Large intestine (tissue), 3 donors: ENCODE data around the gene PRCD. TPM values are rescaled to one million over a fixed set of nuclear protein-coding genes. Genes with fewer than 3 reads are reported as not detected.

ENCODE experiments used
- DNase-seq, 2 donors: peaks; one replicate each; pipeline versions ENCODE4 v3.0.0 to v3.0.0-alpha.2; 2013
- H3K27ac ChIP-seq: one replicate; pipeline ENCODE4 v1.5.1; 2013; ENCODE audit warnings: low read length
- H3K27me3 ChIP-seq: 2 replicates; pipeline ENCODE4 v1.6.1; 2013; ENCODE audit warnings: low read length; ENCODE audit not compliant: control insufficient read depth, insufficient read depth
- H3K36me3 ChIP-seq: 2 replicates; pipeline ENCODE4 v1.6.1; 2013; ENCODE audit warnings: low read length; ENCODE audit not compliant: control insufficient read depth, insufficient read depth
- H3K4me1 ChIP-seq: one replicate; pipeline ENCODE4 v1.6.1; 2013; ENCODE audit warnings: low read length; ENCODE audit not compliant: control insufficient read depth, insufficient read depth
- H3K4me3 ChIP-seq: one replicate; pipeline ENCODE4 v1.5.1; 2013; ENCODE audit warnings: low read length
- H3K9me3 ChIP-seq: one replicate; pipeline ENCODE4 v1.6.1; 2013; ENCODE audit warnings: mild to moderate bottlenecking, low read depth, low read length, moderate library complexity; ENCODE audit not compliant: control insufficient read depth
- WGBS: methylation state at CpG from one replicate; pipeline ENCODE4 v1.1.5; 2013; ENCODE audit warnings: low lambda C conversion rate; ENCODE audit not compliant: insufficient coverage; 5-methylcytosine and 5-hydroxymethylcytosine counted together
- polyA plus RNA-seq: library from polyadenylated mRNA; unstranded; fragments of 120-200 nt; gene quantifications from one replicate; pipeline ENCODE4 v1.2.1, GENCODE V29; 2013

PRCD gene
- polyA plus RNA-seq, 1 donor, result 4.7 TPM

DNA sequence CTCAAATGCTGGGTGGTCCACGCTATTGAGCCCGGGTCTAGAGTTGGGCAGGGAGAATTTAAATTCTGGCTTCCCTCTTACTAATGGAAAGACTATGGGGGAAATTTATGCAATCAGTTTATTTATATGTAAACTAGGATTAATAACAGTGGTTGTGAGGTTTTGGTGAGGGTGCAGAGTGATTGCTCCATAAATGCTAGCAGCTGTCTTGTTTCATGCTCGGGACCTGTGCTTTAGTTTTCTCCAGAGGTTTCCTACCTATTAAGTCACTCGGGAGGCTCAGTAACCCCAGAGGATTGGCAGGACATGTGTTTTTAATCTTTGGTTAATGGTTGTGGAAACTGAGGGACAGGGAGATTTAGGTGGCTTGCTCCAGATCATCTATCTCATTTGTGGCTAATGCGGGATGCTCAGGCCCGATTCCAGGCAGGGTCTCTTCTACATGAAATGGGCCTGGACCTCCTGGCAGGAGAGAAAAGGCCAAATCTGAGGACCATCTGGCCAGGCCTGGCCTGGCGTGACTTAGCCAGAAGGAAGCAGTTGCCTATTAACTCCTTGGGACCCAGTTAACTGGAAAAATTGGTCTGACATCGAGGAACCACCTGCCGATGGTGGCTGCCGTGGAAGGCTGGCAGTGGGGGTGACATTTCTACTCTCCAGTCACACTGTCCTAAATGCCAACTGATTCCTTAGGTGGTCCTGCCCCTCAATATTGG, 2.1 kb downstream of the PRCD start:
- Histone ChIP-seq H3K4me3 (no peak overlapping the region), H3K9me3 (peaks cover 3% of the 10 kb centered on the region), H3K4me1 (peaks cover 16% of the 10 kb centered on the region), H3K27ac (no peak overlapping the region), H3K36me3 (no peaks in the 10 kb centered on the region), H3K27me3 (peaks cover 41% of the 10 kb centered on the region)
- WGBS, result no CpG with 5 or more reads among the region's 10 CpGs
- no peak for DNase-seq

DNA sequence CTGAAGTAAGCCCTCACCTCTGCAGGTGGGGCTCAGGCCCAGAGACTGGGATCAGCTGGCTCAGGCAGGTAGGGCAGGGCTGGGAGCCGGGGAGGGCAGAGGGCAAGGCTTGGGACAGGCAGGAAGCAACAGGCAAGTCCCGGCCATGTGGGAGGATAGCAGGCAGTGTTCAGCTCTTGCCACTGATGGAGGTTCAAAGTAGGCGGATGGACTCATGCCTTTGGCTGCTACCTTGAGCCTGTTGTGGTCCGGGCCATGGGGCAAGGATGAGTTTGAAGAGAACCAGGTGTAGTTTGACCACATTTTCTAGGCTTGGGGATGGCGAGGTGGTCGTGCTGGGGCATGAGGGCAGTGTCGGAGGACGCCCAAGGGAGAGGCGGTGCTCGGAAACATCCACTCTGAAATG, 2.7 kb downstream of the PRCD start:
- Histone ChIP-seq H3K9me3 (peaks cover 3% of the 10 kb centered on the region), H3K36me3 (no peaks in the 10 kb centered on the region), H3K27me3 (peaks cover 37% of the 10 kb centered on the region), H3K4me3 (no peak overlapping the region), H3K4me1 (peaks cover 20% of the 10 kb centered on the region), H3K27ac (no peak overlapping the region)
- WGBS, result no CpG with 5 or more reads among the region's 10 CpGs
- no peak for DNase-seq

DNA sequence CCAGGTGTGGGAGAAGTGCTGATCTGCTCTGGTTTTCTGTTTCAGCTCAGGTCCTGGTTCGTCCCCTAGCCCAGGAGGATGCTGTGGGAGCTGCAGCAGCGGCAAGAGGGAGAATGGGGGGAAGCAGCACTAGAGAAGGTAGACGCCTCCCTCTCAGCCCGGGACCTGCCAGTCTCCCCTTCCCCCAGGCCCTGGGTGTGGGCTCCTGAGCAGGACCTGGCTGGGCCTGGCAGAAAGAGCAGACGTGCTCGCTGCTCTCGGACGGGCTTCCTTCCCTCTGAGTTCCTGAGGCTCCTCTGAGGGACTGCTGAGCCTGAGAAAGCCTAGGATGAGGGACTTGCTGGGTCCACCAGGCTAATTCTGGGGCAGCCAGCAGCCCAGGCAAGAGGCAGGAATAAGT, 3.1 kb downstream of the PRCD start:
- WGBS, result no CpG with 5 or more reads among the region's 8 CpGs
- Histone ChIP-seq H3K27ac (peak overlapping the region; percentile 11), H3K4me3 (no peak overlapping the region), H3K4me1 (peaks cover 20% of the 10 kb centered on the region), H3K36me3 (no peaks in the 10 kb centered on the region), H3K9me3 (peaks cover 3% of the 10 kb centered on the region), H3K27me3 (peaks cover 37% of the 10 kb centered on the region)
- no peak for DNase-seq

DNA sequence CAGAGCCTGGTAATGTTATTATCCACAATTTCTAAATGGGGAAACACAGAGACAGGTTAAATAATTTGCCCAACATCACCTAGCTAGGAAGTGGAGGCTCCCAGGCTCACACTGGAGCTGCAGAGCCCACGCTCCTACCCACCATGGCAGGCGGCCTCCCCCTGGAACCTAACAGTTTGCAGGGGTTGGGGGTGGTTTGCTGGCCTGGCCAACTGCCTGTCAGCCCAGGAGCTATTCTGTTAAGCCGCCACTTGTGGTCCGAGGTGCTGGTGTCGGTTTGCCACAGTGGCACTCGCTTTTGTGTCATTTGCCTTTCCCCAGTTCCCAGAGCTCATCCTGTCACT, 3.6 kb downstream of the PRCD start:
- peaks cover 3% of the 10 kb centered on the region for H3K9me3 ChIP-seq
- peak overlapping the region; percentile 26 for H3K27ac ChIP-seq
- H3K4me1 ChIP-seq, result peaks cover 17% of the 10 kb centered on the region
- no CpG with 5 or more reads among the region's 6 CpGs for WGBS
- H3K4me3 ChIP-seq, result no peak overlapping the region
- no peaks in the 10 kb centered on the region for H3K36me3 ChIP-seq
- peaks cover 34% of the 10 kb centered on the region for H3K27me3 ChIP-seq
- DNase-seq, result no peak

DNA sequence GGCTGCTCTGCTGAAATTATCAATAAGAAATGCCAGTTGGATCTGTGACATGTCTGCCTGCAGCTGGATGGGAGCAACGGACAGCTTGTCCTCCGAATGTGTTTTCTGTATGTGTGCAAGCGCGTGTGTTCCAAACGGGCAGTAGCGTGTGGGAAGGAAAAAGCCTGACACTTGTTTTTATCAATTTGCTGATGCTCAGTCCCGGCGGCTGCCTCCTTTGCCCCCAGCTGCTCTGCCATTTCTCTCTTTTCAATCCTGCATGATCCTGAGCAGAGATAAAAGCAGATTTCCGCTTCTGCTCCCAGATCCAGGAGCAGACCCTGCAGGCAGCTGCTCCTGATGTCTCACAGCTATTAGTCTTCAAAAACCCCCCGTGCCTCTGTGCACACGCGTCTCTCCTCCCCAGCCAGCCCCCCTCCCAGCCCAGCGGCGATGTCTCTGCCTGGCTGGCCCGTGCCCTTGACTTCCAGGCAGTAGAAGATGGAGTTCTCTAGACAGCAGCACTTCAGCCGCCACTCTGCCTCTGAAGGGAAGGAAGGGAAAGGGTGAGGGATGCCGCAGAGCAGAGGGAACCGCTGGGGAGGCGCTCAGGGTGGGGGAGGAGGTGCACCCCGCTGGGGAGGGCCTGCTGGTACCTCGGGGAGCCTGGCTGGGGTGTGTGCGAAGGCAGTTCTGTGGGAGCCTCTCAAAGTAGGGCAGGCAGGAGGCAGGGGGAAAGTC, 4.1 kb downstream of the PRCD start:
- no peak for DNase-seq
- H3K4me3 ChIP-seq, result no peak overlapping the region
- peaks cover 14% of the 10 kb centered on the region for H3K4me1 ChIP-seq
- no peaks in the 10 kb centered on the region for H3K36me3 ChIP-seq
- peaks cover 28% of the 10 kb centered on the region for H3K27me3 ChIP-seq
- H3K9me3 ChIP-seq, result peaks cover 3% of the 10 kb centered on the region
- no CpG with 5 or more reads among the region's 22 CpGs for WGBS
- H3K27ac ChIP-seq, result peak overlapping the region; percentile 26

DNA sequence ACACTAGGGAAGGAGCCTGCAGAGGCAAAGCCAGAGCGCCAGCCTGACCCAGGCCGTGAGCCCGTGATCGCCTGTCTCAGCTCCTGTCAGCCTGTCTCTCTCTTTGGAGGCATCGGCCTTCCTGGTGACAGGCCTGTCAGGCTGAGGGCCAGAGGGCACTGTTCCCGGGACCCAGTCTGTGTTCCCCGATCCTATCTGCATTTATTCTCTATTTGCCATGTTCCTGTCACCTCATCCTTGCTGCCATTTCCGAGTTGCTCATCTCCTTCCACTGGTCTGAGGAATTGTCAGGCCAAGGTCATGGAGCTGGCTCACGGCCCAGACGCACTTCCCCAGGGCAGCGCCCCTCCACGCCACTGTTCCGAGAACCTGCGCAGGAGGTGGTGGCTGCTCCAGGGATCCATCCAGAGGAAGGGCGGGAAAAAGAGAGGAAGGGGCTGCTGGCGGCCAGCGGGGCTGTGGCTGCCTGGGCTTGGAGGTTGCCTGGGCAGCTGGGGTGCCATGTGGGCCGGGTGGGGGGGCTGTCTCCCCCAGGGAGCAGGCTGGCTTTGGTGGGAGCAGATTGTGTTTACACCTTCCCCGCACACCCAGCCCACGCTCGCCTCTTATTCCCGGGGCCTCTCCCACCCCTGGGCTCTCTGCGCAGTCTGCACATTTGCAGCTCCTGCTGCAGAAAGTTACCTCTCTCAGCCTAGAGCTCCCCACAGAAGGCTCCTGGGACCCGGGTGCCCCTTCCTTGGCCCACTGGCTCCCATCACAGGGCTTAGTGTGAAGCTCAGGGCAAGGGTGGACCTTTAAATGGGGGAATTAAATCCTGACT, 4.9 kb downstream of the PRCD start:
- no CpG with 5 or more reads among the region's 24 CpGs for WGBS
- Histone ChIP-seq H3K4me3 (no peak overlapping the region), H3K36me3 (no peaks in the 10 kb centered on the region), H3K9me3 (peaks cover 3% of the 10 kb centered on the region), H3K4me1 (peaks cover 14% of the 10 kb centered on the region), H3K27ac (peak overlapping the region; percentile 21), H3K27me3 (peaks cover 22% of the 10 kb centered on the region)
- DNase-seq, result no peak

DNA sequence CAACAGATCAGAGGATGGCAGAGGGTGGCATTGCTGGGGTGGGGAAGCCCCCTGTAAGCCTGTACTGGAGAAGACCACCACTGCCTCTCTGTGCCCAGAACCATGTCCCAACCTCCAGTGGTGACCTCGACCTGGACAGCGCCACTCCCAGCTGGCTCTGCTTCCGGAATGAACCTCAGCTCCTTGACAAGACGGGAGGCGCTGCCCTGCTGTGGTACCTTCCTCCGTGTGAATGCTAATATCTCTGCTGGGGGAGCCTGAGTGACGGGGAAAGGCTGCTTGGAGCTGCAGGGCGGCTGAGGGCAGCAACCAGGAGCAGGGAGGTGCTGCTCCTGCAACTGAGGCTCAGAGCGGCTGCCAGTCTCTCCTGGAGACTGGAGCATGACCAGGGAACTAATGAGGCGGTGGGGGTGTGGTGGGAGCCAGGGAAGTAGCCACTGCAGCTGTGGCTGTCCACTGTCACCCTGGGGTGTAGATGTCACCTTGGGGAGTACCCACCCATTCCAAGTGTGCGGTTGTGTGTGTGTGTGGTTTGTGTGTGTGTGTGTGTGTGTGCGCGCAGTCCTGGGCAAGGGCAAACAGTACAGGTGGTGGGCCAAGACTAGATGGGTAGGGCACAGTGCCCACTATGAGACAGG, 6.2 kb downstream of the PRCD start:
- WGBS, result no CpG with 5 or more reads among the region's 13 CpGs
- no peak overlapping the region for H3K27ac ChIP-seq
- no peak overlapping the region for H3K4me3 ChIP-seq
- peaks cover 11% of the 10 kb centered on the region for H3K4me1 ChIP-seq
- H3K27me3 ChIP-seq, result peaks cover 20% of the 10 kb centered on the region
- no peak for DNase-seq
- H3K9me3 ChIP-seq, result peaks cover 3% of the 10 kb centered on the region
- H3K36me3 ChIP-seq, result no peaks in the 10 kb centered on the region

DNA sequence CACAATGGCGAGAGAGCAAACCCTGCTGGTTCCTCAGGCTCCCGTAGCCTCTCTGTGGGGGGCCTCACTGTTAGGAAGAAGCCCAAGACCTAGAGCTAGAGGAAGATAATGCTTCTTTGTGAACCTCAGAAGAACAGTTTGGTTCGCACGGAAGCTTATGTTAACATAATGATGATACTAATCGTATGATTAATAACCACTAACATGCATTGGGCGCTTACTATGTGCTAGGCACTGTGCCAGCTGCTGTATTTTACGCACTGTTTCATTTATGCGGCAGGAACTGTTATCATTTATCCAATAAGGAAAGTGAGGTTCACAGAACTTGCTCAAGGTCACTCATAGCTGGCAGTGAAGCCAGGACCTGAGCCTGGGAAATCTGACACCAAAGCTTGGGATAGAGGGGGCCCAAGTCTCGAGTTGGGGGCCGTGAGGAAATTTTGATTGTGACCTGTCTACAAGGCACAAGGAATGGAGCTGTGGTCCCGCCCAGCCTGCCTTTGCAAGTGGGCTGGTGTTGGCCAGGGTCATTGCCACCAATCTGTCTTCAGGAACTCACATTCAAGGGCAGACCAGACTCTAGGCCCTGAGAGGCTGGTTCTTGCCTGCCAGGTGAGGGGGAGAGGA, 6.8 kb downstream of the PRCD start:
- DNase-seq, result no peak
- Histone ChIP-seq H3K9me3 (peaks cover 3% of the 10 kb centered on the region), H3K4me3 (no peak overlapping the region), H3K36me3 (no peaks in the 10 kb centered on the region), H3K27me3 (peaks cover 20% of the 10 kb centered on the region), H3K27ac (no peak overlapping the region), H3K4me1 (peaks cover 12% of the 10 kb centered on the region)
- WGBS, result no CpG with 5 or more reads among the region's 11 CpGs

DNA sequence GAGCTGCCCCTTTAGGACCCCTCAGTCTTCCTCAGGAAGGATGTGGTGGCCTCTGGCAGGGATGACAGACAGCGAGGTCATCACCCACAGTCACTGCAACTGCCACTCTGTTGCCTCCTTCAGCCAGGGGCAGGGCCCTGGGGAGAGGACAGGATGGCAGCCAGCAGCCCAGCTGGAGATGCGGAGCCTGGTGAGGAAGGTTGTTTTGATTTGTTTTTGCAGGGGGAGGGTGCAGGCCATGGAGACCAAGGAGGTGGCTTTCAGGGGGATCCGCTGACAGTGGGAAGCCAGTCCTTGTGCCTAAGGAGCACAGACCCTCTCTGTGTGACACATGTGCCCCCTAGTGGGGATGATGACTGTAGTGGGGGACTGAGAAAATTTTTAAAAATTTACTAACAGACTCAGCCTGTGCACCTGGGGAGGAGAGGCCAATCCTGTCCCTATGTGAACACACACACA, 7.4 kb downstream of the PRCD start:
- Histone ChIP-seq H3K4me3 (no peak overlapping the region), H3K27me3 (peaks cover 20% of the 10 kb centered on the region), H3K4me1 (peaks cover 12% of the 10 kb centered on the region), H3K9me3 (peaks cover 3% of the 10 kb centered on the region), H3K27ac (no peak overlapping the region), H3K36me3 (no peaks in the 10 kb centered on the region)
- WGBS, result no CpG with 5 or more reads among the region's 3 CpGs
- peak in 1 of 2 donors; percentile 48 for DNase-seq
